ENCODE data around the gene NSMCE4A. TPM values are rescaled to one million over a fixed set of nuclear protein-coding genes. Genes with fewer than 3 reads are reported as not detected.

NSMCE4A gene
- total and polyA plus RNA-seq, 2 experiments from 2014 or later: 44.5 to 67.6 TPM

GRCh38 chr10:122013311-122013780, 38.3 kb upstream of the NSMCE4A start:
- H3K27ac ChIP-seq: peak overlapping the region; percentile 91
- H2AFZ ChIP-seq: no peak overlapping the region

GRCh38 chr10:122012731-122013130, 37.7 kb upstream of the NSMCE4A start:
- H3K79me2 ChIP-seq: no peaks in the 10 kb centered on the region
- DNase-seq (ENCODE audit: low spot score): no peak
- no peaks in the 10 kb centered on the region for H3K27me3 ChIP-seq
- peak overlapping the region; percentile 91 for H3K27ac ChIP-seq
- no peak overlapping the region for H2AFZ ChIP-seq
- H3K4me1 ChIP-seq (ENCODE audit: insufficient read depth): peaks cover 6% of the 10 kb centered on the region
- H3K4me2 ChIP-seq: peak overlapping the region; percentile 9
- H3K4me3 ChIP-seq: no peak overlapping the region
- no peak for TF ChIP-seq CTCF (IDR thresholded peaks at IDR 0.05; ENCODE audit: poor library complexity)
- no peak for TF ChIP-seq EZH2phosphoT487 (IDR thresholded peaks at IDR 0.05; ENCODE audit: low read depth, severe bottlenecking, unreplicated experiment)
- no peak for TF ChIP-seq EZH2 (IDR thresholded peaks at IDR 0.05; ENCODE audit: borderline replicate concordance)
- H3K36me3 ChIP-seq (replicated peaks; ENCODE audit: insufficient read depth, low read depth): no peaks in the 10 kb centered on the region
- 87% methylated on average over 5 of the region's 5 CpGs for WGBS (ENCODE audit: low lambda C conversion rate, missing lambda C conversion rate)
- H3K9me3 ChIP-seq (ENCODE audit: low read depth): no peaks in the 10 kb centered on the region
- no peaks in the 10 kb centered on the region for H4K20me1 ChIP-seq (ENCODE audit: insufficient read depth, poor library complexity, severe bottlenecking)
- no peaks in the 10 kb centered on the region for H3K9me2 ChIP-seq (replicated peaks; ENCODE audit: insufficient read depth)

More at GRCh38 chr10:122013311-122013780, 38.3 kb upstream of the NSMCE4A start:
- no peak for TF ChIP-seq EZH2phosphoT487 (IDR thresholded peaks at IDR 0.05; ENCODE audit: low read depth, severe bottlenecking, unreplicated experiment)
- TF ChIP-seq CTCF (IDR thresholded peaks at IDR 0.05; ENCODE audit: poor library complexity): no peak
- TF ChIP-seq EZH2 (IDR thresholded peaks at IDR 0.05; ENCODE audit: borderline replicate concordance): no peak
- Histone ChIP-seq H3K4me2 (peak overlapping the region; percentile 9), H3K9me2 (replicated peaks; ENCODE audit: insufficient read depth) (no peaks in the 10 kb centered on the region), H3K36me3 (replicated peaks; ENCODE audit: insufficient read depth, low read depth) (no peaks in the 10 kb centered on the region), H3K9me3 (ENCODE audit: low read depth) (no peaks in the 10 kb centered on the region), H3K27me3 (no peaks in the 10 kb centered on the region), H3K4me1 (ENCODE audit: insufficient read depth) (peaks cover 11% of the 10 kb centered on the region), H4K20me1 (ENCODE audit: insufficient read depth, poor library complexity, severe bottlenecking) (no peaks in the 10 kb centered on the region), H3K79me2 (no peaks in the 10 kb centered on the region), H3K4me3 (no peak overlapping the region)
- 39% methylated on average over 8 of the region's 8 CpGs for WGBS (ENCODE audit: low lambda C conversion rate, missing lambda C conversion rate)
- DNase-seq (ENCODE audit: low spot score): peak; percentile 74

- Histone ChIP-seq H3K79me2 (no peaks in the 10 kb centered on the region), H2AFZ (no peak overlapping the region), H3K9me2 (replicated peaks; ENCODE audit: insufficient read depth) (no peaks in the 10 kb centered on the region), H4K20me1 (ENCODE audit: insufficient read depth, poor library complexity, severe bottlenecking) (no peaks in the 10 kb centered on the region), H3K4me3 (no peak overlapping the region), H3K9me3 (ENCODE audit: low read depth) (no peaks in the 10 kb centered on the region), H3K27me3 (no peaks in the 10 kb centered on the region), H3K4me1 (ENCODE audit: insufficient read depth) (peaks cover 6% of the 10 kb centered on the region), H3K36me3 (replicated peaks; ENCODE audit: insufficient read depth, low read depth) (no peaks in the 10 kb centered on the region), H3K4me2 (no peak overlapping the region), H3K27ac (no peak overlapping the region)
- TF ChIP-seq CTCF (IDR thresholded peaks at IDR 0.05; ENCODE audit: poor library complexity): no peak
- TF ChIP-seq EZH2 (IDR thresholded peaks at IDR 0.05; ENCODE audit: borderline replicate concordance): no peak
- TF ChIP-seq EZH2phosphoT487 (IDR thresholded peaks at IDR 0.05; ENCODE audit: low read depth, severe bottlenecking, unreplicated experiment): no peak
- WGBS (ENCODE audit: low lambda C conversion rate, missing lambda C conversion rate): 91% methylated on average over 4 of the region's 4 CpGs
- no peak for DNase-seq (ENCODE audit: low spot score)
Measured at GRCh38 chr10:122010405-122011050, 35.5 kb upstream of the NSMCE4A start.
